HG03103 (cell line): ENCODE measurements around the gene CRYGN.

Experiments
- ATAC-seq: cut with Tn5 transposase; IDR thresholded peaks from one replicate; pipeline ENCODE4 v1.9.1; 2021; ENCODE audit warnings: low read depth; ENCODE audit not compliant: unreplicated experiment

Gene CRYGN

DNA sequence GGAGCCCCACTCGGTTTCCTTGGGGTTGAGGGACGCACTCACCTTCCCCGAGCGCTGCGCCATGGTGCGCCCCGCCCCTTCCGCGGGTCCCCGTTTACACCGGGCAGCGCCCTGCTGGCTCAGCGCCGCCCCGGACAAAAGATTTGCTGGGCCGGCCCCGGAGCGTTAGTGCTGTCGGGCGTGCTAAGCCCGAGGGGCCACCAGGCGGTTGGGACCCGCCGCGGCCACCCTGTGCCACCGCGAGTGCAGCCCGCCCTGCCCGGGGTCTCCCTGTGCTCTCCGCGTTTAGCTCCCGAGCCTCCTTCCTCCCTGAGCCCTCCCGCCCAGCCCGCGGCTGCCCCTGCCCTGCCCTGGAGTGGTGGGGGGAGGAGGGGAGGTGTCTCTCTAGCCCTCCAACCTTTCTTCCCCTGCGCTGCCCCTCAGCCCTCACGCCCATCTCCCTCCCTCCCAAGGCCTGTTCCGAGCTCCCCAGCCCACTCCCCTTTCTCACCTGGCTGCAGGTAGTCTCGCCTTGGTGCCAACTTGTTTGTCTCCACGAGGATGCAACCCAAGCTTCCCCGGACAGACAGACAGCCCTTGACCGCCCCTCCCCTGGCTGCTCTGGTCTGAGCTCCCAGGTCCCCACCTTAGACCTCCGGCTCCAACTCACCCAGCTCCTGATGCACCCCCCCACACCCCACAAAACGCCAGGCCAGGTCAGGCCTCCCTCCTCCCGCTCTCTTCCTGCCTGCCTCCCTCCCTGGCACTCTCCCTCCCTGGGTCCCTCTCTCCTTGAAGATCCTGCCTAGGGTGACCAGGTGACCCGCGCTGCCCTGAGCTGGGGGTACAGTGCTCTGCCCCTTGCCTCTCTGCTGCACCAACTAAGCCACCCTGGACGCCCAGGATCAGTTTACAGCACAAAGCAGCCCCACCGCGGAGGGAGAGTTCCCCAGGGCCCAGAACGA lies at the start of gene CRYGN:
TSS of gene CRYGN (minus strand) at position 287 of the 944 bp plus-strand sequence. CDS start at position 63, 224 bp downstream.
- ATAC-seq: no peak

DNA sequence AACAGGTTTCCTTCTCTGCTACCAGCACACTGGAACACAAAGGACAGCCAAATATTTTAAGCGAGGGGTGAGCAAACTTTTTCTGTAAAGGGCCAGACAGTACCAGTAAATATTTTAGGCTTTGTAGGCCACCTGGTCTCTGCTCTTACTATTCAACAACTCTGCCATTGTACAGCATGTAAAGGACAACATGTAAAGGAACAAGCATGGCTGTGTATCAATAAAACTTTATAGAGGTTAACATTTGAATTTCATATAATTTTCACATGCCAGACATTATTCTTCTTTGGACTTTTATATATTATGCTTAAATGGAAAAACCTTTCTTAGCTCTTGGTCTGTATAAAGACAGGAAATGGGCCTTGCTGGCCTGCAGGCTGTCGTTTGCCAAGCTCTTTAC lies 49.6 kb upstream of the CRYGN start:
- no peak for ATAC-seq

- no peak for ATAC-seq
Measured at GRCh38 chr7:151488096-151488495, 48.2 kb upstream of the CRYGN start.

- no peak for ATAC-seq
Measured at GRCh38 chr7:151487228-151487627, 47.3 kb upstream of the CRYGN start.

GRCh38 chr7:151486074-151486473 lies 46.1 kb upstream of the CRYGN start:
- no peak for ATAC-seq

DNA sequence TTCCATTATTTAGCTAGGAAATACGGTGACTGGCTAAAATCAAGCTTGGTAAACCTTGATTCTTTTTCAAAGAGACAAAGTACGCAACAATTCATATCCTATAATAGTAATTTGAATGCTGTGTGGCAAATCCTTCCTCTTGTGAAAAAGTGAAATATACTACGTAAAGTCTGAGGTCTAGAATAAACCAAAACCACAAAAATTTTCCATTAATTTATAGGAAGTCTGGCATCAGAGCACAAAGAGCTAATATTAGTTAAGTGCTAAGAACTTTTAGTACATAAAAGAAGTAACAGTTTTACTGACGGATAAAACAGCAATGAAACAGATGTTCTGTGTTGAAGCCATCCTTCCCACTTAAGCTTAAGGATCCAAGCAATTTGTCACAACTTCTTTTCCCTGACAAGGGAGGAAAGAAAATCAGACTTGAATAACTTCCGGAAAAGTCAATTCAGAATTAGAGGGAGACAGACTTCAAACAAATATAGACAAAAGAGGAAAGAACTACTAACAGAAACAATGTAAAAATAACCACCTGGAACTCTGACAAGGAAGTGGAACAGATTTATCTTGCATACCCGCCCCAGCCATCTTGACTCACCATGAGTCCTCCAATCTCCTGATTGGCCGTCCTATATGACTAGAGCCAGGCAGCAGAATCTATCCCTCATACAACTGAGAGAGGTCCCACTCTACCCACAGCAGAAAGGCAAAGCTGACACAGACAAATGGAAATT lies 45.2 kb upstream of the CRYGN start:
- ATAC-seq: no peak

DNA sequence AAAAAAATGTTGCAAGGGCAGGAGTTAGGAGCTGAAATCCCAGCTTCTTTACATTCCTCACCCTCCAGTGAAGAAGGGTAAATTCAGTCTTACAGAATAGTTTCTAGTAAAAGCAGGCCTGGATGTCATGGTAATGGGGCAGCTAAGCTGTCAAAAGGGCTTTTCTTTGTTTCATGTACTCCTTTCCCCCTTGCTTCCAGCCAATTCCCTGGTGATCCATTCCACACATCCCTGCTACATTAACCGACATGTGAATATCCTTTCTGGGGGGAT lies 43.7 kb upstream of the CRYGN start:
- no peak for ATAC-seq

DNA sequence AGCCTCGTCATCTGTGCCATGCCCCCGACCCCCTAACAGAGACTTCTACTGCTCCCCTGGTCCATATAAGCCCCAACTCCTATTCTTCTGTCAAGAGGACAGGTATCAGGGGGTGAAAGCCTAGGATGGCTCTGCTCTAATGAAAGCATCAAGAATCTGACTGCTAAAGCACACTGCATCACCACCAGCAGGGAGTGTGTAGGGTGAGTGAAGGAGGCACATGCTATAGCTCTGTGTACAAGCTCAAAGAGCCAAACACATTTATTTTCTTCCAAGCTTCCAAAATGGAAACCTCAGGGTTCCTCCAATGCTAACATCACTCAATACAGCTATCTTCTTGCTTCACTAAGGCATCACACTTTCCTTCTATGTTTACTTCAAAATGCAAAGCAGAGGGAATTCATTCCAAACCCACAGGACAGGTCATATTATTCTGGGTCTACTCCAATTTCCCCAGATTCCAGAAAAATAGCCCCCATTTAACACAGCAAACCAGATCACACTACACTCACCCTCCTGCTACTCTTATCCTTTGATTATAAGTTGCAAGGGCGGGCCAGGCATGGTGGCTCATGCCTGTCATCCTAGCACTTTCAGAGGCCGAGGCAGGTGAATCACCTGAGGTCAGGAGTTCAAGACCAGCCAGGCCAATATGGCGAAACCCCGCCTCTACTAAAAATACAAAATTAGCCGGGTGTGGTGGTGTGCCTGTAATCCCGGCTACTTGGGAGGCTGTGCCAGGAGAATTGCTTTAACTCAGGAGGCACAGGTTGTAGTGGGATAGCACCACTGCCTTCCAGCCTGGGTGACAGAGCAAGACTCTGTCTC lies 43.2 kb upstream of the CRYGN start:
- no peak for ATAC-seq

DNA sequence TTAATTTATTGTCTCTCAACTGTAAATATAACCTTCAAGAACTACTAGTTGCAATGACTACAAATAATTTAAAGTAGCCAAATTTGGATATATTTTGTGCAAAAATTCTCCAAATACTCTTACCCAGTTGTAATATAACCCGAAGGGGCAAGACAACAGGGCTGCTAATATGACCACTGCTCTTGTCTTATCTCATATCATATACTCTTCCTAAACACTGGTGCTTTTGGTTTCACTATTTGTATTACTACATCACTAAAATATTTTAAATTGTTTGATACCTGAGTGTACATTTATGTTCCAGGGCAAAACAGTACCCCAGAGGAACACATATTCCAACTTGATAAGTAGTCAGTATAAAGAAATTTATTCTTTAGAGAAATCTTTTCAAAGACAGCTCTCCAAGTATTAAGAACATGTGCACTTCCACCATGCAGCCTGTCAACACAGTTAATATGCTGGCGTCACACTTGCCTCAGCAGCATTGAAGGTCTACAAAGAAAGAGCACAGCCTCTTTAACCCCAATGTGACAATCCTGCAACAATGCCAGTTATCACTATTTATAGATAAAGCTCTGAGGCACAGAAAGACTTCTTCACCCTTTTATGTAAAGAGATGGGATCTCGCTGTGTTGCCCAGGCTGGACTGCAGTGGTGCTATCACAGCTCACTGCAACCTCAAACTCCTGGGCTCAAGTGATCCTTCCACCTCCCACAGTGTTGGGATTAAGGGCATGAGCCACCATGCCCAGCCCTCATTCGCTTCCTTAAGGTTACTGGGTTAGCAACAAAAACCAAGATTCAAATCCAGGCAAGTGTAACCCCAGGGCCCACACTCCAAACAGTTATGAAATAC lies 41.9 kb upstream of the CRYGN start:
- ATAC-seq: no peak

- no peak for ATAC-seq
Measured at GRCh38 chr7:151477867-151478266, 37.9 kb upstream of the CRYGN start.

- no peak for ATAC-seq
Measured at GRCh38 chr7:151472644-151473380, 32.9 kb upstream of the CRYGN start.

DNA sequence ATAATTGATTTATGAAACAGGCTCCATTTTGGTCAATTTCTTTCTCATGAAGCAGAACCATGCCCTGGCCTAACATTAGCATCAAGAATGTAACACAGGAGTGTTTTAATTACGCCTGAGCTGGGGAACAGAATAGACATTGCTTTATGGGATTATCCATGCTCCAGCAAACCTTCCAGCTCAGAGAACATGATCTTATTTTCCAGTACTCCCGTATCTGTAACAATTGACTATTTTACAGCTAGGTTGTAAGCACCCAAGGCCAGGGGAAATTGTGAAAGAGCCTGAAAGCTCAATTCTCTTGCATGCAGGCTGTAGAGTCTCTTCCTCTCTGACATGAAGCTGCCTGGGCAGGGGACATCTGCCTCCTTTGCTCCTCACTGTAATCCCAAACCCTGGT lies 30.8 kb upstream of the CRYGN start:
- no peak for ATAC-seq

GRCh38 chr7:151469281-151469680 lies 29.3 kb upstream of the CRYGN start:
- ATAC-seq: no peak

- ATAC-seq: no peak
Measured at GRCh38 chr7:151468217-151469018, 28.5 kb upstream of the CRYGN start.

DNA sequence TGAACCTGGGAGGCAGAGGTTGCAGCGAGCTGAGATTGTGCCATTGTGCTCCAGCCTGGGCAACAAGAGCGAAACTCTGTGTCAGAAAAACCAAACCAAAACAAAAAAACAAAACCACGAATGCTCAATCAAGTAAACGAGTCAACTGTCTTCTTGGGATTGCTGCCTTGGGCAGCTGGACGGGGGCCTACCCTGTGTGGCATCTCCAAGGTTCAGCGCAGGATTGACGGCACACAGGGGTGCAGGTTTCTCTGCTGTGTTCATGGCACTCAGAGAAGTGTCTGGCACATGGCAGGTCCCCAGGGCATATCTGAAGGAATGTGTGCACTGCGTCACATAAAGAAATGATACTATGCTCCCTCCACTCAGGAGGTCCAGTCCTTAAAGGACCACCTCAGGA lies 25.2 kb upstream of the CRYGN start:
- ATAC-seq: no peak

DNA sequence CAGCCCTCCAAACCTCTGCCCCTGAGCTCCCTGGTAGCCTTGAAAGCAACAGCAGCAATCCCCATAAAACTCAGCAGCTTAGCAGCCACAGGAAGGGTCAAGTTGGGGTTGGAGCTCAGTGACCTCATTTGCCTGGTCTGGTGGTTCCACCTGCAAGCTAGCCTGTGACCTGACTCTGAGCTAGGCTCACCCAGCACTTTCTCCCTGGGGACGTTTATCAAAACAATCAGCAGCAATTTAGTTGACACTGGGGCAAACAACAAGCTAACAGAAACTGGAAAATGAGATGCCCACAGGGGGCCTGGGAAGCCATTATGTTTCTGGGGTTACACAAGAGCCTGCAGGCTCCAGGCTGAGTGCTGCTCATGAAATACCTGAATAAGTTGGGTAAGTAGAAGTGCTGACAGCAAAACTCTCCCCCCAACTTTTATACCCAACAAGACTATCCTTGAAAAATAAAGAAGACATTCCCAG lies 22.4 kb upstream of the CRYGN start:
- ATAC-seq: no peak

DNA sequence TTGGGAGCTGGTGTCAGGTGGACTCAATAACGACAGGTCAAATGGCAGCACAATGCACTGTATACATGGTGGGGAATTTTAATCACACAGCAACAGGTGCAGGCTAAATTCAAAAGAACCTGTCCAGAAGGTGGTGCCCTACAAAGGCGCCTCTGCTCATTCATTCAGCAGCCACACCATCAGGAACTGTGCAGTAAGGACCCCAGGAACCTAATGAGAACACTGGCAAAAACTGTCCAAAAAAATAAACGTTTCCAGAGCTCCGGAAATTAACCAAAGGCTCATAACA lies 21.9 kb upstream of the CRYGN start:
- ATAC-seq: no peak

DNA sequence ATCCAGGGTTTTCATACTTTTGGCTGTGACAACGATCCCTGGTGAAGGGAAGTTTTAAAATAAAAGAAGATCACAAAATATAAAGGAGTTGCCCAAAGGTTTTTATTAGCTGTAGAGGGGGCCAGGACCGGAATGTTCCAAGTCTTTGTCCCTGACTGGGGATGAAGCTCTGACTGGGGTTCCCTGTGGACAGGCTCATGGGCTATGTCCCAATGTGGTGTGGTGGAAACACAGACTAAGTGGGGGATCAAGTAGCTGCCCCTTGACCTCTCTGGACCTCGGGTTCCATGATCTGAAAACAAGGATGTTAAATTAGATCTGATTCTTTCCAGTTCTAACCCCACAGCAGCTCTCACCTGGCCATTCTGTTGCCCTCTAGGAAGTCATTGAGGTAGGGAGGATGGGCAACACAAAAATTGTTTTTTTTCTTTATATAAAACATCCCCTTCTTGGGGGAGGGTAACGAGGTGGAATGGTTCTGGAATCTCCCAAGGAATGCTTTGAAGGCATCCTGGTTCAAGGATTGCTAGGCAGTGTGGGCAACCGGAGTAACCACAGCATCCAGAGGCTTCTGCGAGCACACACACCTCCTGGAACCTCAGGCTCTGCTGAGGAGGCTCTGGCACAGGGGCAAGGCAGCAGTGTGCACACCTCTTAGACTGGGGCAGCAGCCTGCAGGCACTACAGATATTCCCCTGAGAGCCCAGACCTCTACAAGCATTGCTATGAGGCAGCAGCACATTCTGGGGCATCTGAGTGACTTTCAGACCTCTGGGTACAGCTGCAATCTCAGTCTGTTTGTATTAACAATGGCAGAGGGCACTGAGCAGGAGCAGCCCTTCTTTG lies 21.4 kb upstream of the CRYGN start:
- no peak for ATAC-seq
